ELF-1 (cell line): ENCODE data around the gene ZRANB1.

Source experiments
- DNase-seq: peaks from one replicate; pipeline ENCODE4 v3.0.0-alpha.2; 2016; ENCODE audit warnings: low read depth, low spot score

The ZRANB1 gene

DNA sequence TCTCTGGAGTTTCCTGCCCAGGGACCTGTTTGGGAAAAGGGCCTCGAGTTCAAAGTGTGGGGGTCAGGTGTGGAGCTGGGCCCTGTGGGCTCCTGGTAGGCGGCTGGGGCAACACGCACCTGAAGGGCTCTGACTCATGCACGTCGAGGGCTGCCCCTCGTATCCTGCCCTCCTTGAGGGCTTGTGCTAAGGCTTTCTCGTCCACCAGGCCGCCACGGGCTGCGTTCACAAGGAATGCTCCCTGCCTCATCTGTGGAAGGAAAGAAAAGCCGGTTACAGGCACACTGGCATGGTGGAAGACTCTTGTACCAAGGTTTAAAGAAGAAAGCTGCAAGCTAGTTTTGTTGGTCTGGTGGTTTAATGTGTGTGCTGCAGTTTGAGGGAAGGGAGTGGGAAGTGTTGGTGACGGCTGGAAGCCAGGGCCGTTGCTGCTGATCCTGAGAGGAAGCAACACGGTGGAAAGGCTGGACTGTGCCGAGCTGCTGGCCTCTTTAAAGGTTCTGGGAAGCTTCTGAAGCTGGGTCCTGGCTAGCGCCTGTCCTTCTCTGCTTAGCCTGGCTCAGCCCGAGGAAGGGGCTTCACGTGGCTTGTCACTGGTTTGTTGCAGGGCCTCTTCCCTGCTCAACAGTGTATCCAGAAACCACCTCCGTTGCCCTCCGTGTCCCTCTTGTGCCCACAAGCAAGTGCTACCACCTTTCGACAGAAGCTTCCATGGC is 52.0 kb downstream of the ZRANB1 start:
- DNase-seq = no peak

DNA sequence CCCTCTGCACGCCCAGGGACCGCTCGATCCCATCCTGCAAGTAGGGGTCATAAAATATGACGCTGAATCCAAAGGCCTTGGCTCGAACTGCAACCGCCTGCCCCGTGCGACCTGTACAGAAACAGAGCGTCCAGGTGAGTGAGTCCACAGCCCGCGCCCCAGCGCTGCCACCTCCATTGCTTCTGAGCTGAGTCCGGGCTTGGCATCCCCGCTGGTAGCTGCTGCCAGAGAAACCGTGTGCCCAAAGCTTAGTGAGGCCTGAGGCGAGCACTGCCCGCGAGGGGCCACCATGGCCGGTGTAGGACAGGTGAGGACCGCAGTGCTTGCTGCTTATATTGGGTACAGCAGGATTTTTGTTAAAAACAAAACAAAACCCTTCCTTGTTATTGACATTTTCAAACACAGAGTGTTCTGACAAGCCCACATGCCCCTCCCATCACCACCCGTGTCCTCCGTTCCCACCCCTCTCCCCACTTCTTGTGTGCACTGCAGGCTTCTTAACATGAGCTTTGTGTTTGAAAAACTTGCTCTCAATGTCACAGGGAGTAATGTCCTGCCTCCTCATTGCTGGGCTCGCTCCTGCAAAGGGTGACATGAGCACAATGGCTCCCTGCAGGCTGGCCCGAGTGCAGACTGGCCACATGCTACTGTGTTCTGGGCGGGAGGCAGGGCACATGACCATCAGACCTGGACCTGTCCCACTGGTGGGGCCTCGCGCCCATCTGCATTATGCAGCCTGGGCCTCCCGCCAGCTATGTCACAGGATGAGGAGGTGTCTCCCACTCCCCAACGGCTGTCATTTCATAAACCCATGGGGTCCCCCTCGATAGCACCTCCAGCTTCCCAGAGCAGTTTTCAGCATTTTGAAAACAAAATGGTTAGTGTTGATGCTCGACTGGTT is 52.9 kb downstream of the ZRANB1 start:
- no peak for DNase-seq

DNA sequence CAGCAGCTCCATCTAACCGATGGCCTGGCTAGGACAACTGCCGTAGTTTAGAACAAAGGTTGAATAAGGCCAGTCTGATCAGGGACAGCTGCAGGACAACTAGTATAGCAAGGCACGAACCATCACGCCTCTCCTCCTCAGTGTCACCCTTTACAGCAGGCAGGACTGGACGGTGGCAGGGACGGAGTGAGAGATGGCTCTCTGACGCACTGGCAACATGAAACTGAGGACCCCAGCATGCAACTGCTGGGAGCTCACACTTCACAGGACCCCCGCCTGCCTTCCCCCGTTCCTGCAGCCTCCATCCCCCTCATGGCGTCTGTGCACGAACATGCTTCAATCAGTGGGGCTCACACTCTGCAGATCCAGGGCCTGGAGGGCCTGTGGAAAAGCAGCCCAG is 53.7 kb downstream of the ZRANB1 start:
- no peak for DNase-seq

DNA sequence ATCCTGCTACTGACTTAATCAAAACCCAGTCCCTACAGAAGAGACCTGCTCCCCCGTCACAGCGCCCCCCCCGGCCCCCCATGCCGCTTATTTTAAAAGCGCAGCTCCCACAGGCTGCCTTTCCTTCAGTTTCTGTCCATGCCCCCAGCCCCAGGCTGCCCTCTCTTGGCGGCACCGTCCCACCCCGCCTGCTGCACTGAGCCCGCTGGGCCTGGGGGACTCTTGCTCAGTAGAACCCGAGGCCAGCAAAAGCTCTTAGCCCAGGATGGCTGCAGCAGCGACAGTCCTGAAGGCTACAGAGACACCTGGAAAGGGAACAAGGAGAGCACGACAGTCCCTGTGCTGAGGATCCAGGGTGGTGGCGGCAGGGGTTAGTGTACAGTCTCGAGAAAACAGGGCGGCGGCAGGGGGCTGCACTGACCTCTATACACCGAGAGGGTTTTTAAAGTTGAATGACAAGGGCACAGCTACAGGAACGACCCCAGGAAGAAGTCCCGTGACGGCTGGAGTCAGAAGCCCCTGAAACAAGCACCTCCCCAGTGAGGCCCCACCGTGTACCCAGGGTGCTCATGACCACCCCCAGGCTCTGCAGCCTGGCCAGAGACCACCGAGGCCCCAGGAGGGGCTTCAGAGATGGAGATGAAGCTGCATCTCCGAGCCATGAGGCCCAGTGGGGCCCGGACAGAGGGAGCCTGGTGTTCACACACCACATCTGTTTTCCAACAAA is 54.4 kb downstream of the ZRANB1 start:
- no peak for DNase-seq

DNA sequence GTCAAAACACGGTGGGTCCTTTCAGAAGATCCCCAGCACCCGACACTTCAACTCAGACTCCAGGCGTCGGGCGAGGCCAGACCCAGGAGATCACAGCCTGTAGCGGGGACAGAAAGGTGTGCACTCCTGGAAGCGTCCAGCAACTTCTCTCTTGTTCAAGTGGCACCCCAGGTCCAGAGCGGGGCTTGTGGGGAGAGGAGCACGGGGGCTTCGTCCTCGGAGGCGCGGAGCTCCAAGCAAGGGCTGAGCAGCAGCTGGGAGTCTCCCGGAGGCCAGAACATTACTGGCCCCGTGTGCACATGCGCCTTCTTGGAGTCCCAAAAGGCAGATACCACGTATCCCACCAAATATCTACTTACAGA is 54.9 kb downstream of the ZRANB1 start:
- DNase-seq = no peak

DNA sequence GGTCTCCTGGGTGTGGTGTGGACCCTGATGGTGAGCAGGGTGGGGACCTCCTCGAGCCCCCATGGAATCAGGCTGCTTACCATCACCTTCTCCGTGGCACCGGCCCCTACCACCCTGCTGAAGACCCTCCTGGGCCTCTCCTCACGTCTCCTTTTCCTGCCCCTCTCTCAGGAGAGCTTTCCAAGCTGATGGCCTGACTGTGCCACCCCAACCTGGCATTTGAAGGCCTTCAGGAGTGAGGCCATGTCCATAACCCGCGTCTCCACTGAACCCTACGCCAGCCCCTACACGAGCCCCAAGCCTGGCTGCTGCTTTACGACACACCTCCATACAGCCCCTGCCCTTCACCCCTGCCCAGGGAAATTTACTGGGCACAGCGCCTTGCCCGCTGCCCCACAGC is 55.4 kb downstream of the ZRANB1 start:
- no peak for DNase-seq

DNA sequence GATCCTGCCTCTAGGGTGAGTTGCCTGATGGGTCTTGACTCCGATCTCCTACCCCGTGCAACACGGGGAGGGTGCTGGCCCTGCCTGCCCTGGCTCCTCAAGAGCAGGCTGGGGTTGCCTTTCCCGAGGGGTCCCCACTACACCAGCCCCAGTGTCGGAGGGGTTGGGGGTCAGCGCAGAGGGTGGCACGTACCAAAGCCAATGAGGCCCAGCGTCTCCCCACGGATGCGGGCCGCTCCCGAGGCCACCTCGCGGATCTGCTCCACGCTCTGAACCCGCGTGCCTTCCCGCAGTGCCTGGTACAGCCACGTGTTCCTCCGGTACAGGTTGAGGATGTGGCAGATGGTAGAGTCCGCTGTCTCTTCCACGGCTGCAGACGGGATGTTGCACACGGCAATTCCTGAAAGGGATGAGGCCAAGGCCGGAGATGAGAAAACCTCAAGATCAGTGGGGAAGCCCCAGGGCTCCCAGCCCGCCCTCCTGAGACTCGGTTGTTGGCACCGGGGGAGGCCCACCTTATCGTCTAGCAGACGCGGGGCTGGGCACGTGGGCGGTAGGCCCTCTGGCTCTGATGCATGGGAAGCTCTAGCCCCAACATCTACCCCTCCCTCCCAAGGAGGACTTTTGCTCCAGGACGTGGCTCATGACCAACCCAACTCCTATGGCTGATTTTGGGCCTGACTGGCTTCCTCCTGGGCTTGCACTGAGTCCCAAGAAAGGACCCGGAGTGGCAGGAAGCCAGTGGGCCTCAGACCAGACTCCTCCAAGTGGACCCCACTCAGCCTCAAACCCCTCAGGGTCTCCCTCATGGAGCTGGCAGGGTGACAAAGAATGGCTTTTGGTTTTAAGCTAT is 56.1 kb downstream of the ZRANB1 start:
- no peak for DNase-seq

DNA sequence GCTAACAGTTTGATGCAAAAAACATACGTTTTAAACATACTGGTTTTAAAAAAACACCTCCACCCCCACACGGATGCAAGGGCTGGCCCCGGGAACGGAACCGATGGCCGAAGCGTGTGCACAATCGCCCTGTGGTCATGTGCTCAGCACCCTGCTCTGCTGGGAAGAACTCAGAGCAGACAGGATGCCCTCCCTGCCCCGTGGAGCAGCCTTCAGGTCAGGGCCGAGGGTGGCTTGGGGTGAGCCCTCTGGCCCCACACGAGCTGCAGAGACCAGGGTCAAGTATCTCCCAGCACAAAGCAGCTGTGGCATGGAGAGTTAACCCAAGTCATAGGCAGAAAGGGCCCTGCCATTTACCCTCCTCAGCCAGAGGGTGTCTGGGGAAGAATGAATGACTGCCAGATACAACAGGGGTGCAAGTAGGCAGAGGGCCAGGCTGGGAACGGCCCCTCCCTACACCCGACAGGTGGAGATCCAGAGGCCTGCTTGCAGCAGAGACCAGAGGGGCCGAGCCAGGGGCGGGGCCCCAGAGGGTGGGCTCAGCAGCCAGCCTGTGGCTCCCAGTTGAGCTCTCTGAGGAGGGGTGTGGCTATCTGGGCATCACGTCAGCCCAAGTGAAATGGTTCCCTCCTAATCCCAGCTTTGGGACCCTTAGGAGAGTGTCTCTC is 56.8 kb downstream of the ZRANB1 start:
- DNase-seq = no peak

DNA sequence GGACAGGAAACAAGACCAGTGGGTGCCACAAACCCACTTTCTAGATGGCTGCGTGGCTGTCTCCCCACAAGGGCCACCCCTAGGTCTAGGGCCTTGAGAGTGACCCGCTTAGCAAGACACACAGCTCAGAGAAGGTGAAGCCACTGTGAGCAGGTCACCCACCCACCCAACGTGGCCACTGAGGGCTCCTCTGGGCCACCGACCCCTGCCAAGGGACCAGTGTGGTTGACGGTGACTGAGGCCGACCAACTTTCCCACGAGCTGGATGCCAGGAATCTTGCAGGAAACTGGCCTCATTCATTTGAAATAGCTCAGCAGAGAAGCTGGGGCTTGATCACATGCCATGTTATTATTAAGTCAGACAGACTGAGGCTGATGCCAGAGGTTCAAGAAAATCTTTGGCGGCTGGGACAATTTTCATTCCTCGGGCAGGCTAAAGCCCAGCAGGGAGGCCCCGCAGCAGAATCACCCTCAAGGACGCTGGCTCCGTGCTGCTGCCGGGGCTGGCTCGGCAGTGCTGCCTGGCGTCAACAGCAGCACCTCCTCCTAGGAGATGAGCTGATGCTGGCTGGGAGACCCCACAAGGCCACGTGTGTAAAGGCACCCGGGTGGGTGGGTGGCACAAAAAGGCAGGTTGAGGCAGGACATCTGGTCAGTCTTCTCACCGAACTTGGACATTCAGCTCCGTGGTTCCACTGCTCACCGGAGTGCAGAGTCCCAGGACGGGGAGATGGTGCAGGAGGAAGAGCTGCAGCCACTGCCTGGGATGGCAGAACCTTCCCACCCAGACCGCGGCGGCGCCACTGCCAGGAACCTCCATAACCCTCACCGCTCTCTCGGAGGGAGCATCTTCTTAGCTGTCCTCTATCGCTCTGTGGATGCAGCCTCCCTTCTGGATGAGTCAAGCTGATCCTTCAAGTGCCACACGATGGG is 57.8 kb downstream of the ZRANB1 start:
- DNase-seq = no peak

DNA sequence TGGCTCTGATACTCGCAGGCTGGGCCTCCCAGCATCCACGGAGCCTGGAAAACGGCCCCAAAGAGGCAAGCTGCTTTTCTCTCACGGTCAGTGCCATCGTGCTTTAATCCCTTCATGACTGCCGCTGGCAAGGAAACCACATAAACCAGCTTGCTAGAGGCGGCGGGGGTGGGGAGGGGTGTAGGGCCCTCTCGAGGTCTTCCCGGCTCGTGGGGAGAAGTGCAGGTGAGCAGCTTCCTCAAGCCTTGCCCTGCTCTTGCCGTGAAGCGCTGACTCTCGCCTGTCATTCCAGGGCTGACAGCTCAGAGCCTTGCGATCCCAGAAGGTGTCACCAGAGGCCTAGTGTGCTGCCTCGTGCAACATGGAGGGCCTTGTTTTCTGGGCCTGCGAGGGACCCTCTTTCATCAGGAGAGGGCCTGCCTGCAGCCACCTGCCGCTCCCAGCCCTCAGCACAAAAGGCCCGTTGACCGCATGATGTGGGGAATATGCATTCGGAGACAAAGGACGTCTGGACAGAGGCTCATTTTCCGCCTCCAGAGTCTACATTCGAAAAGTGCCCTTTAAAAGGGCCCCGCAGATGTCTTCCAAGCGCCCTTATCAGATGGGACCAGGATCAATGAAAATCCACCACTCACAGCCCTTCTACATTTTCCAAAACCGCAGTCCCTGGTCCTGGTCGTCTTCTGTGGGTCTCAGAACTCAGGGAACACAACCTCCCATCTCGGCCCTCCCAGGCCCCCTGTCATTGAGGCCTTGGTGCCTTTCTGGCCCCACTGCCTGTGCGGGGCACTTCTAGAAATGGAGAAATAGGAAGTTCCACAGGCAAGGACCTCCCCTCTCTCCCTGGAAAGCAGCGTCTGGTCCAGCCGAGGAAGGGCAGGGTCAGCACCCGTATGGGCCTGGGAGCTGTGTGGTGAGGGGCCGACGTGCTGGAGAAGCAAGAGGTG is 58.7 kb downstream of the ZRANB1 start:
- DNase-seq = no peak

DNA sequence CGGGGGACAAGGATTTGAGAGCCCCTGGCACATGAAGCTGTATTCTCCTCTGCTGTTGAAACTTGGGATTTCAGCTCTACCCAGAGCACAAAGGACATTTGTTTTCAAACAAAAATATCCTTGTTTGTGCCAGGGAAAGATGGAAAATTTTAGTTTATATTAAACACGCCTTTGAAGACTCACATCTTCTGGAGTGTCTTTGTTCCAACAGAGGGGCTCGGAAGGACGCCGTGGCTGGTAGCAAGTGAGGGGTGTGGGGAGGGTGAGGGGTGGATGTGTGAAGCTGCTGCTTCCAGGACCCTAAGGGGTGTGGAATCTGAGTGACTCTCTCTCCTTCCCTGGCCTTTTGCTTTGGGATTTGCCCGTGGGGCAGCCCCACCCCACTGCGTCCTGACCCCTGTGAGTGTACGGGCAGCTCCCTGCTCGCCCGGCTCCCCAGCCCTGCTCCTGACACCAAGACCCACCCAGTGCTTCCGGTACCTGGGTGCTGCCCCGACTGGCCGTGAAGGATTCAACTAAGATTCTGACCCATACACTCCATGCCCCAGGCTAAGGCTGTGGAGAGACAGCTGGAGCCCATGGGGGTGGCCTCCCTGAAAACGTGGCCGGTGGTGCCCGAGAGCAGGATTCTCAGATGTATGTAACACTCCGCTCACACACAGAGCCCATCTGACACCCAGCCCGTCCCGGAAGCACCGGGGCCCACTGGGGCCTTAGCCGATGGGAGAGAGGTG is 59.6 kb downstream of the ZRANB1 start:
- no peak for DNase-seq

DNA sequence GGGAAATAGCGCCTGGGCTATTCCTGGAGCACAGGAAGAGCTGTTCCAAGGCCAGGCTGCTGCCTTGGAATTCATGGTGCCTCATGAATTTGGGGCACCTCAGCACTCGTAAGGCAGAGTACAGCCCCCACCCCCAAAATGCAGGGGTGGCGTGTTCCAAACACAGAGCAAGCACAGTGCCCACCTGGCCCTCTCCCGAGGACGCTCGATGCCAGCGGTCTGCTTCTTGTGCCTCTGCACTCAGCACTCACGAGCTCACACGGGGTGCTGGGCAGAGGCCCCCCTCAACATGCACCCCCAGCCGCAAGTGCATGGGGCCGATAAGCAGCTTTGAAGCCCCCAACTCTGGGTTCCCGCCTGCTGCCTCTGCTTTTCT is 60.1 kb downstream of the ZRANB1 start:
- DNase-seq = no peak

DNA sequence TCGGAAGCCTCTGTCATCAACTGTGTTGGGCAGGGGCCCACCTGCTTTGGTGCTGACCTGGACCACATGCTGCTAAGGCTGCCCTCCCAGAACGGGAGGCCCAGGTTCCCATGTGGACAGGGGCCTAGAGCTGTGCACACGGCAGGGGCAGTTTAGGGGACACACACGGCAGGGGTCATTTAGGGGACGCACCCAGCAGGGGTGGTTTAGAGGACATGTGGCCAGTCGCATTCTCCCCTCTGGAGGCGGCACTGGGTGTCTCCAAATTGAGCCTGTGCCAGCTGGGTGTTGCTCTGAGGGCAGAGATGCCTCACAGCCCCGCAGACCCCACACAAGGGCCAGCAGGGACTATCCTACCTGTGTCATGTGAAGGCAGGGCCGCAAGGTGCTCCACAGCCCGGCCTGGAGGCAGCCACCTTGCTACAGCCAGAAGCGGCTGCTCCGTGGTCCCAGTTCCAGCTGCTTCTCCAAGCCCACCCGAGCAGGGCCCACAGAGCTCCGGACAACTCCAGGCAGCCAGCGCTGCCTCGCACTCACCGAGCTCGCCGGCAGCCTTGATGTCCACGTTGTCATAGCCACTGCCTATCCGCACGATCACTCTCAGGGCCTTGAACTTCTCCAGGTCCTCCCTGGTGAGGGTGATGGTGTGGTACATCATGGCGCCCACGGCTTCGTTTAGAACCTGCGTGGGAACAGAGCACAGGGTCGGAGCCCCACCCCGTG is 60.7 kb downstream of the ZRANB1 start:
- no peak for DNase-seq

DNA sequence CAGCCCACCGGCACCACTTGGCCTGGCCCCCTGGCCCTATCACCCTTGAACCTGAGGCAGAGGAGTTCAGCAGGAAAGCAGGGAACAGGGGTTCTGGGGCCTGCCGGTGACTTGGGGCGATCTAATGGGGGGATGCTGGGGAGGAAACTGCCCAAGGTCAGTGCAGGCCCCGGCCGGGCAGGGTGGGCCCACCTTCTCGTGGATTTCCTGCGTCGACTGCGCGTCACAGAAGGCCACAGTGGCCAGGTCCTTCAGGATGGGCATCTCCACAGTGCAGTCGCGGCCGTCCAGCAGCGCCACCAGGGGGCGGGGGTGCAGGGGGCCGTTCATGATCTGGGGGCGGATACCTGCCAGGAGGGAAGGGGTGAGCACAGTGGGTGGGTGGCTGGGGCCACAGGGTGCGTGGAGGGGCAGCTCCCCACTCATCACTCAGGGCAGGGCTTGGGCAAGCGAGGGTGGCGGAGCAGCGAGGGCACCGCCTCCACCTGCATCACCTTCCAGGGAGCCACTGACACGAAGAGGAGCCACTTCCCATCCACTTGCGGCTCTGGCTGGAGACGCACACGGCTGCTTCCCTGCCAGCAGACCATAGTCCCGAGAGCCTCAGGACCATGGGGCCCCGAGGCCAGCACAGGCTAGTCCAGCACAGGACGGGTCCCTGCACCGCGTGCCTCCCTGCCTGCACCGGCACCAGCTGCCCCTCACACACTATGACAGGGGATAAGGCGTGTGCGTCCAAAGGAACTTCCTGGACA is 61.4 kb downstream of the ZRANB1 start:
- no peak for DNase-seq

DNA sequence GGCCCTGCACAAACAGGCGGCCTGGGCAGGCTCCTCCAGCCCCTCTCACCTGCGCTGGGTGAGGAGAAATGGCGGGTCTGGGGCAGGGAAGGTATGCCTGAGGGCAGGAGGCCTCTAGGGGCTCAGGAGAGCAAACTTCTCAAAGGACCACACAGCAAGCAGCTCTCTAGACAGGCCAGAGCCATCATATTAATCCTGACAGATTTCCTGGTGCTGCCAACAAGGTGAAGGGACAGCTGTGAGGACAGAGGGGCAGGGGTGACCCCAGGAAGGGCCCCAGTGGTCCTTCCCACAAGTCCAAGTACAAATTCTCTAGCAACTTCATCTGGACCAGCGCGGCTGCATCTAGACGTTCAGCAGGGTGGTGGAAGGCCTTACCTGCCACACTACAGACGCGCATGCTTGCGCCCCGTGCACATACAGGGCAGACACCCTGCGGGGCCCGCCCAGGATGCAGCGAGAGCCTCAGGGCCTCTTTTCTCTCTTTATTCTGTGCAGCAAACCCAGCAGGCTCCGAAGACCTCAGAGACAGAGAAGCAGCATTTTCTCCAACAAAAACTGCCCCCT is 62.1 kb downstream of the ZRANB1 start:
- no peak for DNase-seq

DNA sequence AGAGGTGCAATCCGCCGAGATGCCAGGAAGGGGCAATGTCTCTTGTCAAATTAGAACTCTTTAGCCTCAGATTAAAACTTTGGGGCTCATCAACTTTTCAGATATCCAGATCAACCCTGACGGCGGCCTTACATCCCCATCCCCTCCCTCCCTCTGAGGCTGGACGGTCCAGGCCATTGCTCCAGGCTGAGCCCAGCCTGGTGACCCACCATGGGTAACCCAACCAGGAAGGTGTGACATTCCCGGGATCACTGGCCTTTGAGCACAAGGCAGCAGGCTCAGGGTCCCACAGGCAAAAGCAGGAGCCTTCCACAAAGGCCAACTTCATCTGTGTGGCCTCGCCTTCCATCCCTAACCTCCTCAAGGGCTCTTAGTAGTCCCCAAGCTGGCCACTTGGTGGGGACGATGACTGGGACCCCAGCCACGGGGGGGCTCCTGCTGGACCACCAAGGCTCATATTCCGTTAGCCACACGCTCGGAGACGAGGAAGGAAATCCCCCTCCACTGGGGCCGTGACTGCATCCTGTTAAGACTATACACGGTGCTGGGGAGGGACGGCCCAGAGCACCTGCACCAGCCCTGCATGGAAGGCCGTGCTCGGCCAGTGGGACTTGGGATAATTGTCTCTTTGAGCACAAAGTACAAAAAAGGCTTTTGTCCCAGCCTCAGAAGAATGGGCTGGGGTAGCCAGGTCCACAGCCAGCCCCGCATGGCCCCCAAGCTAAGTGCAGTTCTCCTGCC is 62.8 kb downstream of the ZRANB1 start:
- no peak for DNase-seq
